HCT116 (cell line): Measurements from ENCODE around the gene WAPL. TPM values are rescaled to one million over a fixed set of nuclear protein-coding genes. Genes with fewer than 3 reads are reported as not detected.

Source experiments
- ATAC-seq: fragments of 200-7000 bp; cut with Tn5 transposase; 2 replicates; pipeline ENCODE4 v1.9.1; 2020; ENCODE audit warnings: mild to moderate bottlenecking, moderate library complexity
- BruUV-seq: library from RNA; stranded (reverse); fragments of 400-500 nt; replicated peaks from 2 replicates; lab custom pipeline; 2021; lab: Mats Ljungman, UMichigan
- CTCF ChIA-PET: fragments of 300-600 bp; sonication (Branson Sonifier 250); formaldehyde crosslinking; loops from one replicate; lab custom pipeline; 2021; ENCODE audit warnings: antibody characterized with exemption; lab: Charles Lee
- POLR2A ChIA-PET: fragments of 300-600, 350-600 bp; sonication (Branson Sonifier 250); formaldehyde crosslinking; loops from one replicate; lab custom pipeline; 2021; ENCODE audit warnings: antibody characterized with exemption; lab: Charles Lee
- RAD21 ChIA-PET, 2 experiments: fragments of 300-600 bp; sonication (Branson Sonifier 250); formaldehyde crosslinking; loops; one replicate each; lab custom pipeline; 2023; ENCODE audit warnings: low total read pairs in 2 of 2; ENCODE audit not compliant: uncharacterized antibody in 2 of 2, unreplicated experiment in 2 of 2, low non-redundant PET in 1 of 2; lab: Charles Lee
- DNase-seq: peaks from one replicate; pipeline ENCODE4 v3.0.0-alpha.2; 2010; ENCODE audit warnings: low read depth, low spot score
- H2AFZ ChIP-seq: fragments of 200-600 bp; shearing (Covaris generic), sonication (generic); 2 replicates; pipeline ENCODE4 v1.6.1; 2017; ENCODE audit warnings: low read depth, mixed run types, mixed read lengths, antibody characterized with exemption, low read length; ENCODE audit not compliant: poor library complexity, severe bottlenecking
- H3K27ac ChIP-seq: 2 replicates; pipeline ENCODE4 v1.5.1; 2012; ENCODE audit warnings: low read depth, low read length
- H3K27me3 ChIP-seq: fragments of 200-600 bp; sonication (generic); 2 replicates; pipeline ENCODE4 v1.6.1; 2016; ENCODE audit warnings: mixed run types, low read length, mixed read lengths; ENCODE audit not compliant: insufficient read depth
- H3K36me3 ChIP-seq, 2 experiments: fragments of 200-500 bp in 1 of 2; fragments of 200-600 bp in 1 of 2; sonication (Bioruptor generic) in 1 of 2; sonication (generic) in 1 of 2; 2 replicates each; pipeline versions ENCODE4 v1.5.1 to v1.6.1; 2014 to 2016; ENCODE audit warnings: low read length in 2 of 2, inconsistent platforms in 1 of 2, mixed read lengths in 1 of 2, mixed run types in 1 of 2; ENCODE audit not compliant: insufficient read depth in 2 of 2, control insufficient read depth in 1 of 2
- H3K4me1 ChIP-seq, 2 experiments: fragments of 200-600 bp in 1 of 2; sonication (generic) in 1 of 2; 2 replicates each; pipeline versions ENCODE4 v1.5.1 to v1.6.1; 2012 to 2017; ENCODE audit warnings: low read length in 2 of 2, inconsistent platforms in 1 of 2, mild to moderate bottlenecking in 1 of 2, mixed read lengths in 1 of 2, mixed run types in 1 of 2, moderate library complexity in 1 of 2; ENCODE audit not compliant: insufficient read depth in 2 of 2, control insufficient read depth in 1 of 2
- H3K4me2 ChIP-seq: fragments of 200-600 bp; sonication (generic); 2 replicates; pipeline ENCODE4 v1.6.1; 2017; ENCODE audit warnings: mixed run types, low read length, mixed read lengths
- H3K4me3 ChIP-seq, 2 experiments: fragments of 200-600 bp in 1 of 2; sonication (generic) in 1 of 2; replicated peaks in 1 of 2; 2 replicates each; pipeline ENCODE4 v1.5.1; 2011 to 2016; ENCODE audit warnings: low read length in 2 of 2, control low read depth in 1 of 2, low read depth in 1 of 2, mild to moderate bottlenecking in 1 of 2, mixed read lengths in 1 of 2, mixed run types in 1 of 2
- H3K79me2 ChIP-seq: fragments of 200-600 bp; sonication (generic); 2 replicates; pipeline ENCODE4 v1.6.1; 2017; ENCODE audit warnings: mild to moderate bottlenecking, mixed run types, low read length, moderate library complexity, mixed read lengths; ENCODE audit not compliant: insufficient read depth
- H3K9ac ChIP-seq: fragments of 200-600 bp; sonication (generic); 2 replicates; pipeline ENCODE4 v1.6.1; 2016; ENCODE audit warnings: low read length, mixed read lengths
- H3K9me2 ChIP-seq: fragments of 200-600 bp; sonication (generic), shearing (Covaris generic); 2 replicates; pipeline ENCODE4 v1.6.1; 2017; ENCODE audit warnings: mixed run types, mild to moderate bottlenecking, moderate library complexity; ENCODE audit not compliant: insufficient read depth
- H3K9me3 ChIP-seq, 2 experiments: fragments of 200-500 bp in 1 of 2; fragments of 200-600 bp in 1 of 2; sonication (Bioruptor generic) in 1 of 2; sonication (generic) in 1 of 2; 2 replicates each; pipeline ENCODE4 v1.6.1; 2014 to 2017; ENCODE audit warnings: low read length in 2 of 2, mixed read lengths in 2 of 2, inconsistent platforms in 1 of 2, low read depth in 1 of 2, mild to moderate bottlenecking in 1 of 2, mixed run types in 1 of 2, moderate library complexity in 1 of 2; ENCODE audit not compliant: control insufficient read depth in 1 of 2, insufficient read depth in 1 of 2
- H4K20me1 ChIP-seq: fragments of 200-600 bp; sonication (generic), shearing (Covaris generic); 2 replicates; pipeline ENCODE4 v1.6.1; 2017; ENCODE audit warnings: mixed run types, mild to moderate bottlenecking, moderate library complexity; ENCODE audit not compliant: insufficient read depth
- CEBPB ChIP-seq: IDR thresholded peaks from 2 replicates; pipeline ENCODE4 v1.6.1; 2012; ENCODE audit warnings: low read depth
- CTCF ChIP-seq, 3 experiments: fragments of 200-600 bp in 1 of 3; sonication (generic) in 1 of 3; IDR thresholded peaks in 2 of 3; conservative IDR thresholded peaks in 1 of 3; 2 replicates each; pipeline ENCODE4 v1.5.1; 2012 to 2017; ENCODE audit warnings: low read depth in 2 of 3, low read length in 2 of 3, antibody characterized with exemption in 1 of 3, borderline replicate concordance in 1 of 3, control low read depth in 1 of 3, mild to moderate bottlenecking in 1 of 3, mixed read lengths in 1 of 3, mixed run types in 1 of 3, moderate library complexity in 1 of 3; ENCODE audit not compliant: insufficient read depth in 1 of 3
- EZH2 ChIP-seq: fragments of 200-600 bp; sonication (generic); IDR thresholded peaks from 2 replicates; pipeline ENCODE4 v1.6.1; 2017; ENCODE audit warnings: antibody characterized with exemption, mixed run types
- FOSL1 ChIP-seq: IDR thresholded peaks from 2 replicates; pipeline ENCODE4 v1.6.1; 2012; ENCODE audit warnings: low read depth
- JUND ChIP-seq: IDR thresholded peaks from 2 replicates; pipeline ENCODE4 v1.6.1; 2012
- MAX ChIP-seq: IDR thresholded peaks from 2 replicates; pipeline ENCODE4 v1.6.1; 2012
- POLR2A ChIP-seq: IDR thresholded peaks from 2 replicates; pipeline ENCODE4 v1.7.0; 2011; ENCODE audit warnings: borderline replicate concordance; ENCODE audit not compliant: insufficient read depth, insufficient read length; ENCODE audit errors: extremely low read depth
- REST ChIP-seq: IDR thresholded peaks from 2 replicates; pipeline ENCODE4 v1.6.1; 2012; ENCODE audit warnings: low read depth
- SIN3A ChIP-seq: IDR thresholded peaks from 2 replicates; pipeline ENCODE4 v1.6.1; 2012; ENCODE audit warnings: low read depth
- TCF7L2 ChIP-seq: IDR thresholded peaks from 2 replicates; pipeline ENCODE4 v1.7.0; 2011; ENCODE audit warnings: borderline replicate concordance, inconsistent platforms; ENCODE audit not compliant: insufficient read depth, insufficient read length; ENCODE audit errors: extremely low read depth
- ZBTB33 ChIP-seq: IDR thresholded peaks from 2 replicates; pipeline ENCODE4 v1.6.1; 2011; ENCODE audit warnings: mild to moderate bottlenecking, low read length, moderate library complexity; ENCODE audit not compliant: insufficient replicate concordance; ENCODE audit errors: extremely low read depth
- ZFX ChIP-seq: fragments of 450-650 bp; IDR thresholded peaks from 2 replicates; pipeline ENCODE4 v1.6.1; 2017
- ZNF274 ChIP-seq: fragments of 200-500 bp; sonication (Bioruptor generic); IDR thresholded peaks from 2 replicates; pipeline ENCODE4 v1.6.1; 2014; ENCODE audit warnings: mild to moderate bottlenecking, low read depth, low read length, inconsistent platforms
- intact Hi-C: fragments of 100-400 bp; cut with micrococcal nuclease; formaldehyde crosslinking; loops from 2 replicates; pipeline ENCODE4 v1.10.0; 2022
- total RNA-seq: library from RNA; stranded (reverse); gene quantifications from one replicate; pipeline ENCODE4 v1.2.1, GENCODE V29; 2021; ENCODE audit not compliant: unreplicated experiment

WAPL gene
- total RNA-seq, 1 experiment from 2014 or later: 37.5 TPM

GRCh38 chr10:86437447-86437846 is 84.1 kb downstream of the WAPL start (continued):
- TF ChIP-seq CTCF (IDR thresholded peaks at IDR 0.05 in 2 of 3, conservative IDR thresholded peaks at IDR 0.05 in 1 of 3; ENCODE audit: borderline replicate concordance in 1 of 3, insufficient read depth in 1 of 3, low read depth in 2 of 3, low read length in 2 of 3) (no peak), ZNF274 (no peak)

- TSS peak; percentile 21 for BruUV-seq
These were observed 84.6 kb downstream of the WAPL start for GRCh38 chr10:86436963-86437362.

More at GRCh38 chr10:86436963-86437362, 84.6 kb downstream of the WAPL start:
- no peaks in the 10 kb centered on the region for H3K9me3 ChIP-seq
- H3K4me1 ChIP-seq: no peaks in the 10 kb centered on the region
- TF ChIP-seq EZH2: no peak
- no peak for TF ChIP-seq SIN3A
- TF ChIP-seq REST: no peak
- no peak for TF ChIP-seq ZBTB33
- no peak for TF ChIP-seq MAX
- TF ChIP-seq FOSL1: no peak
- no peak for TF ChIP-seq TCF7L2
- no peak for TF ChIP-seq ZFX
- no peak for TF ChIP-seq POLR2A
- TF ChIP-seq CEBPB: no peak
- TF ChIP-seq CTCF (IDR thresholded peaks at IDR 0.05 in 2 of 3, conservative IDR thresholded peaks at IDR 0.05 in 1 of 3; ENCODE audit: borderline replicate concordance in 1 of 3, insufficient read depth in 1 of 3, low read depth in 2 of 3, low read length in 2 of 3): no peak
- TF ChIP-seq JUND: no peak
- peaks cover 30 to 43% of the 10 kb centered on the region in 2 experiments; a peak in 3 of 4 replicates for H3K36me3 ChIP-seq
- ChIA-PET RAD21 (no interaction called here), CTCF (interaction anchor here (1.6 kb wide), 1 partner anchor 149 kb away, joined by 5 read pairs; no protein-coding TSS in a partner anchor), POLR2A (interaction anchor here (1.4 kb wide), 1 partner anchor 36 kb away, joined by 3 read pairs; no protein-coding TSS in a partner anchor)
- H3K9ac ChIP-seq: no peak overlapping the region
- ATAC-seq (no peak), DNase-seq (no peak)
- no peaks in the 10 kb centered on the region for H3K9me2 ChIP-seq
- H2AFZ ChIP-seq: no peak overlapping the region
- no peaks in the 10 kb centered on the region for H3K27me3 ChIP-seq
- H3K27ac ChIP-seq: no peak overlapping the region
- H3K4me2 ChIP-seq: no peak overlapping the region
- peaks cover 3% of the 10 kb centered on the region for H3K79me2 ChIP-seq
- intact Hi-C loops: no loop called here
- no peak overlapping the region for H3K4me3 ChIP-seq
- H4K20me1 ChIP-seq: no peaks in the 10 kb centered on the region
